HepG2 (cell line): ENCODE data around the gene GNB3. TPM values are rescaled to one million over a fixed set of nuclear protein-coding genes. Genes with fewer than 3 reads are reported as not detected.

Source experiments
- AFF4 ChIP-seq: sonication (generic); formaldehyde crosslinking; IDR thresholded peaks from 2 replicates; pipeline ENCODE4 v1.4.0; 2020; ENCODE audit warnings: missing genetic modification reagents
- ARID5B ChIP-seq: IDR thresholded peaks from 2 replicates; pipeline ENCODE4 v1.4.0; 2020; ENCODE audit warnings: mild to moderate bottlenecking, missing genetic modification reagents
- HES4 ChIP-seq: sonication (generic); formaldehyde crosslinking; IDR thresholded peaks from 2 replicates; pipeline ENCODE4 v1.9.0; 2021; ENCODE audit warnings: mild to moderate bottlenecking, missing genetic modification reagents, borderline replicate concordance
- HOXA7 ChIP-seq: sonication (generic); formaldehyde crosslinking; IDR thresholded peaks from 2 replicates; pipeline ENCODE4 v1.8.1; 2022; ENCODE audit warnings: mild to moderate bottlenecking, missing genetic modification reagents, moderate library complexity
- MAFG ChIP-seq: sonication (generic); formaldehyde crosslinking; IDR thresholded peaks from 2 replicates; pipeline ENCODE4 v1.5.1; 2020; ENCODE audit warnings: mild to moderate bottlenecking, missing genetic modification reagents
- POLR2A ChIP-seq, 2 experiments: IDR thresholded peaks; 2 replicates each; pipeline ENCODE4 v1.6.1; 2011; ENCODE audit warnings: low read depth in 2 of 2, low read length in 2 of 2, mild to moderate bottlenecking in 1 of 2, moderate library complexity in 1 of 2; ENCODE audit not compliant: insufficient read depth in 1 of 2
- SIN3B ChIP-seq: fragments of 150-350 bp; IDR thresholded peaks from 2 replicates; pipeline ENCODE4 v1.6.1; 2014; ENCODE audit warnings: low read length
- SKIL ChIP-seq: sonication (generic); formaldehyde crosslinking; IDR thresholded peaks from 2 replicates; pipeline ENCODE4 v1.8.0; 2022; ENCODE audit warnings: missing genetic modification reagents, mild to moderate bottlenecking, moderate library complexity, borderline replicate concordance
- ZKSCAN5 ChIP-seq: sonication (generic); formaldehyde crosslinking; IDR thresholded peaks from 2 replicates; pipeline ENCODE4 v1.5.1; 2020; ENCODE audit warnings: mild to moderate bottlenecking, missing genetic modification reagents
- ZNF331 ChIP-seq: sonication (generic); formaldehyde crosslinking; IDR thresholded peaks from 2 replicates; pipeline ENCODE4 v1.4.0; 2020; ENCODE audit warnings: missing genetic modification reagents
- ZNF552 ChIP-seq: sonication (generic); formaldehyde crosslinking; IDR thresholded peaks from 2 replicates; pipeline ENCODE4 v1.9.0; 2022; ENCODE audit warnings: missing genetic modification reagents, mild to moderate bottlenecking, borderline replicate concordance
- polyA plus RNA-seq, 8 experiments: library from polyadenylated mRNA; depleted of rRNA in 3 of 8; stranded (reverse) in 7 of 8; unstranded in 1 of 8; fragments of >200 nt; fragmentation: Illumina TruSeq in 4 of 8; extraction: Trizol in 4 of 8; gene quantifications; 2 replicates each; pipeline versions ENCODE4 v1.2.1 to v1.2.3, GENCODE V29; 2011 to 2016; ENCODE audit warnings: low read depth in 4 of 8, missing spikeins in 1 of 8, mixed read lengths in 1 of 8; ENCODE audit not compliant: insufficient read depth in 1 of 8
- total RNA-seq, 5 experiments: library from RNA; depleted of rRNA; stranded (reverse); fragments of >200 nt; fragmentation: Illumina TruSeq; extraction: Trizol; gene quantifications; 2 replicates each; pipeline ENCODE4 v1.2.3, GENCODE V29; 2016; ENCODE audit warnings: low read depth in 1 of 5
- TF ChIP-seq, protein P1 (sequence below): sonication (generic); formaldehyde crosslinking; IDR thresholded peaks from 2 replicates; pipeline ENCODE4 v1.5.0; 2020; ENCODE audit warnings: mild to moderate bottlenecking, low read depth, missing genetic modification reagents, borderline replicate concordance
- TF ChIP-seq, protein P2 (sequence below): IDR thresholded peaks from 2 replicates; pipeline ENCODE4 v1.6.1; 2016; ENCODE audit warnings: low read depth

The GNB3 gene
- total and polyA plus RNA-seq, 2 of the 13 experiments (the other 11 are each of a cell fraction or from before 2014, with no cell fraction given): 1.3 to 3.6 TPM

DNA sequence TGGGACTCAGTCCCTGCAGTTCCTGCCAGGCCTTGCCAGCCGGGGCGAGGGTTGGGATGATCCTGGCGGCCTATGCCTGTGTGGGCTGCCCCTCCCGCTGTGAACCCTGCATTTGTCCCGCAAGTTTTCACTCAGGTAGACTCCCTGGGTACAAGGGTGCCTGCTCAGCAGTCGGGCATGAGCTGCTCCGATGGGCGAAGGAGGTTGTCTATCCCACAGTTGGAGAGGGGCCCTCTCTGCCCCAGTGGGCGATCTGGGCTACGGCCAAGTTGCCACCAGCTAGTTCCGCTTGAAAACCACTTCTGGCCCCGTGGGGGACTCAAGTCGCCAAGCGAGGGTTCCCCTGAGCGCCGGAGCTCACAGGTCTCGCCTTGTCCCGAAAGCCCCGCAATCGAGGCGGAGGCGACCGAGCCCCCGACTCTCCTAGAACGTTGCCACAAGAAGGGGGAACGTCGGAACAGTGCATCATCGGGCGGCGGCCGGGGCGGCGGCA is 26.2 kb downstream of the GNB3 start (continued):
- TF ChIP-seq SKIL (CRISPR knock-in tag) (no peak), ZKSCAN5 (no peak), ARID5B (CRISPR knock-in tag) (no peak), HES4 (no peak), MAFG (CRISPR knock-in tag) (no peak), POLR2A (IDR thresholded peaks at IDR 0.05; ENCODE audit: insufficient read depth in 1 of 2, low read depth in 2 of 2, low read length in 2 of 2) (no peak), AFF4 (CRISPR knock-in tag) (0 out of 2 replicates have a peak, but pooled peaks have one; percentile 12), ZNF552 (no peak), SIN3B (no peak), ZNF331 (CRISPR knock-in tag) (no peak), HOXA7 (CRISPR knock-in tag) (no peak)
- TF ChIP-seq, protein P1, sequence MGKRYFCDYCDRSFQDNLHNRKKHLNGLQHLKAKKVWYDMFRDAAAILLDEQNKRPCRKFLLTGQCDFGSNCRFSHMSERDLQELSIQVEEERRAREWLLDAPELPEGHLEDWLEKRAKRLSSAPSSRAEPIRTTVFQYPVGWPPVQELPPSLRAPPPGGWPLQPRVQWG (CRISPR knock-in tag): no peak
- TF ChIP-seq, protein P2, sequence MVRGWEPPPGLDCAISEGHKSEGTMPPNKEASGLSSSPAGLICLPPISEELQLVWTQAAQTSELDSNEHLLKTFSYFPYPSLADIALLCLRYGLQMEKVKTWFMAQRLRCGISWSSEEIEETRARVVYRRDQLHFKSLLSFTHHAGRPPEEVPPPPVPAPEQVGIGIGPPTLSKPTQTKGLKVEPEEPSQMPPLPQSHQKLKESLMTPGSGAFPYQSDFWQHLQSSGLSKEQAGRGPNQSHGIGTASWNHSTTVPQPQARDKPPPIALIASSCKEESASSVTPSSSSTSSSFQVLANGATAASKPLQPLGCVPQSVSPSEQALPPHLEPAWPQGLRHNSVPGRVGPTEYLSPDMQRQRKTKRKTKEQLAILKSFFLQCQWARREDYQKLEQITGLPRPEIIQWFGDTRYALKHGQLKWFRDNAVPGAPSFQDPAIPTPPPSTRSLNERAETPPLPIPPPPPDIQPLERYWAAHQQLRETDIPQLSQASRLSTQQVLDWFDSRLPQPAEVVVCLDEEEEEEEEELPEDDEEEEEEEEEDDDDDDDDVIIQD (CRISPR knock-in tag): no peak
